GM10847 (cell line): ENCODE results near the gene PLEKHG1.

Experiments
- POLR2A ChIP-seq: IDR thresholded peaks from 2 replicates; pipeline ENCODE4 v1.6.1; 2011; ENCODE audit not compliant: insufficient read length; ENCODE audit errors: extremely low read depth

Gene PLEKHG1

GRCh38 chr6:150622941-150623874 lies 23.5 kb downstream of the PLEKHG1 start:
- TF ChIP-seq POLR2A, result no peak

- no peak for TF ChIP-seq POLR2A
Observed at GRCh38 chr6:150624191-150624590, 24.5 kb downstream of the PLEKHG1 start.

- no peak for TF ChIP-seq POLR2A
Observed at GRCh38 chr6:150625927-150626326, 26.2 kb downstream of the PLEKHG1 start.

- no peak for TF ChIP-seq POLR2A
Observed at GRCh38 chr6:150627154-150627553, 27.5 kb downstream of the PLEKHG1 start.

- no peak for TF ChIP-seq POLR2A
Observed at GRCh38 chr6:150627585-150628025, 27.9 kb downstream of the PLEKHG1 start.

GRCh38 chr6:150628908-150629307 lies 29.2 kb downstream of the PLEKHG1 start:
- TF ChIP-seq POLR2A, result no peak

- no peak for TF ChIP-seq POLR2A
Observed at GRCh38 chr6:150631283-150631983, 31.7 kb downstream of the PLEKHG1 start.

GRCh38 chr6:150631984-150632642 lies 32.4 kb downstream of the PLEKHG1 start:
- TF ChIP-seq POLR2A, result no peak

- no peak for TF ChIP-seq POLR2A
Observed at GRCh38 chr6:150632785-150633485, 33.2 kb downstream of the PLEKHG1 start.

- TF ChIP-seq POLR2A, result no peak
Observed at GRCh38 chr6:150633486-150633834, 33.8 kb downstream of the PLEKHG1 start.

- no peak for TF ChIP-seq POLR2A
Observed at GRCh38 chr6:150634176-150634963, 34.7 kb downstream of the PLEKHG1 start.

GRCh38 chr6:150634964-150635292 lies 35.2 kb downstream of the PLEKHG1 start:
- TF ChIP-seq POLR2A, result no peak

- TF ChIP-seq POLR2A, result no peak
Observed at GRCh38 chr6:150635906-150636514, 36.3 kb downstream of the PLEKHG1 start.

- no peak for TF ChIP-seq POLR2A
Observed at GRCh38 chr6:150636808-150637207, 37.1 kb downstream of the PLEKHG1 start.
